Stimulated activated CD4-positive, alpha-beta T cell treated with anti-CD3 and anti-CD28 coated beads, Interleukin-15, amount 100 ng/mL, for 1 hour (primary cell): ENCODE data around the gene STEAP1B.

ENCODE experiments used
- DNase-seq, 2 donors: peaks; one replicate each; pipeline ENCODE4 v3.0.0-alpha.2; 2020; ENCODE audit warnings: low read depth in 1 of 2, low spot score in 1 of 2

STEAP1B gene

GRCh38 chr7:22373911-22374310 lies 126.1 kb downstream of the STEAP1B start:
- DNase-seq: no peak

DNA sequence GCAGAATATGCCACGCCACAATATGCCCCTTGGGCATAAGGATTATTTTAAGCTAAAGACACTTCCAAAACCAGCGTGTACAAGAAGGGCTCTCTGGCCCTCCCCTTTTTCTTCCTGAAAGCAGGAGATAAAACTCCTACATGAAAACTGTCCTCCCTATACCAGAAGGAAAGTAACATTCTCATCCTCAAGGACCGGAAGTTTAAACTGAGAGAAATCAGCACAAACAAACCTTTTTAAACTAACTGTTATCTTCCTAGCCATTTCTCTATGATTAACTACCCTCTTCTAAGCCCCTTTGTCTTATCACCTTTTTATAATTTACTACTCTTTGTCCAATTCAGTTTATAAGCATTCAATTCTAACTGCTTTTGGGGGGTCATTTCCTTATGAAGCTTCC lies 126.6 kb downstream of the STEAP1B start:
- no peak for DNase-seq

- no peak for DNase-seq
Measured at GRCh38 chr7:22372863-22373262, 127.1 kb downstream of the STEAP1B start.

DNA sequence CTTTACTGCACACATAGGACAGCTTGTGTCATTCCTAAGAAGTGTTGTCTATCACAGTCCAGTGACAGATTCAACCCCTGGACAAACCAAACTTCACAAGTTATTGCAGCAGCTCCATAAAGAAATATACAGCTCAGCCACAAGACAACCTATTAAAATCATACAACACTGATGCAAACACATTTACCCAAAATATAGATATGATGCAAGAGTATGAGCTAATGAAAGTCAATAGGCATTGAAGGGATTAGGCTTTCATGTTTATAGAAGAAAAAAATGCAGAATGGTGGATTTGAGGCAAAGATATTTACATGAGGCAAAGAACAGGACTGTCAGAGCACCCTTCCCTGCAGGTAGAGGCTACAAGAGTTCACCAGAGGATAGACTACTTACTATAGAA lies 128.1 kb downstream of the STEAP1B start:
- DNase-seq: no peak
